ENCODE results near the gene PLOD3.

Gene PLOD3

DNA sequence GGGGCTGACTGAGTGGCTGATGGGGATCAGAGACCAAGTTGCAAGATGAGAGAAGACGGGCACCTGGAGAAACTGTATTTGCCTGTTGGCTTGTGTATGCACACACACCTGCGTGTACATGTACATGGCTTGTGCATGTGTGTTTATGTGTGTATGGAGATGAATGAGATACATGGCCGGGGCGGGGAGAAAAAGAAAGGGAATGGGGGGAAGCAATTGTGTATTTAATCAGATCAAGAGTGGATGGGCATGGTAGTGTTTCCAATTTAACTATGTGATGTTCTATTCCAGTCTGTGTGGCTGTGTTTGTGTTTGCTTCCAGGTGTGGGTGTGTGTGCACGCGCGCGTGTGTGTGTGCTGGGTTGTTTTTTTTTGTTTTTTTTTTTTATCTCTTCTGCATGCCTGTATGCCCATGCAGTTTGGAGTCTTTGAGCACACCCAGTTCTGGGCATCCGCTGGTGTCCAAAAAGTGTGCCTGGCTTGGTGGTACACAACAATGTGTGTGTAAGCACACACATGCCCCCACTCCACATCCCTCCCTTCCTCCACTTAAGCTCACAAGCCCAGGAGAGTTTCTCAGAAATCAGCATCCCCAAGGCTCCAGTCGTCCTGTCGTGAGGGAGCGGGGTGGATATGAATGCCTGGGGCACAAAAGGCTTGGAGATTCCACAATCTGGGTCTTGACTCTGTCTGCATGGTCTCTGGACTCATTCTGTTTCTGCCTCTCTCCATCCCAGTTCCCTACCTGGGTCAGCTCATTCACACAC lies 49.6 kb downstream of the PLOD3 start:
- TF ChIP-seq, protein P1, sequence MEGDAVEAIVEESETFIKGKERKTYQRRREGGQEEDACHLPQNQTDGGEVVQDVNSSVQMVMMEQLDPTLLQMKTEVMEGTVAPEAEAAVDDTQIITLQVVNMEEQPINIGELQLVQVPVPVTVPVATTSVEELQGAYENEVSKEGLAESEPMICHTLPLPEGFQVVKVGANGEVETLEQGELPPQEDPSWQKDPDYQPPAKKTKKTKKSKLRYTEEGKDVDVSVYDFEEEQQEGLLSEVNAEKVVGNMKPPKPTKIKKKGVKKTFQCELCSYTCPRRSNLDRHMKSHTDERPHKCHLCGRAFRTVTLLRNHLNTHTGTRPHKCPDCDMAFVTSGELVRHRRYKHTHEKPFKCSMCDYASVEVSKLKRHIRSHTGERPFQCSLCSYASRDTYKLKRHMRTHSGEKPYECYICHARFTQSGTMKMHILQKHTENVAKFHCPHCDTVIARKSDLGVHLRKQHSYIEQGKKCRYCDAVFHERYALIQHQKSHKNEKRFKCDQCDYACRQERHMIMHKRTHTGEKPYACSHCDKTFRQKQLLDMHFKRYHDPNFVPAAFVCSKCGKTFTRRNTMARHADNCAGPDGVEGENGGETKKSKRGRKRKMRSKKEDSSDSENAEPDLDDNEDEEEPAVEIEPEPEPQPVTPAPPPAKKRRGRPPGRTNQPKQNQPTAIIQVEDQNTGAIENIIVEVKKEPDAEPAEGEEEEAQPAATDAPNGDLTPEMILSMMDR (IDR thresholded peaks at IDR 0.05; ENCODE audit: insufficient read depth, low read depth, low read length, missing control alignments): no peak
- H3K4me3 ChIP-seq (ENCODE audit: low read length): no peak overlapping the region
- DNase-seq (ENCODE audit: low read depth): no peak

DNA sequence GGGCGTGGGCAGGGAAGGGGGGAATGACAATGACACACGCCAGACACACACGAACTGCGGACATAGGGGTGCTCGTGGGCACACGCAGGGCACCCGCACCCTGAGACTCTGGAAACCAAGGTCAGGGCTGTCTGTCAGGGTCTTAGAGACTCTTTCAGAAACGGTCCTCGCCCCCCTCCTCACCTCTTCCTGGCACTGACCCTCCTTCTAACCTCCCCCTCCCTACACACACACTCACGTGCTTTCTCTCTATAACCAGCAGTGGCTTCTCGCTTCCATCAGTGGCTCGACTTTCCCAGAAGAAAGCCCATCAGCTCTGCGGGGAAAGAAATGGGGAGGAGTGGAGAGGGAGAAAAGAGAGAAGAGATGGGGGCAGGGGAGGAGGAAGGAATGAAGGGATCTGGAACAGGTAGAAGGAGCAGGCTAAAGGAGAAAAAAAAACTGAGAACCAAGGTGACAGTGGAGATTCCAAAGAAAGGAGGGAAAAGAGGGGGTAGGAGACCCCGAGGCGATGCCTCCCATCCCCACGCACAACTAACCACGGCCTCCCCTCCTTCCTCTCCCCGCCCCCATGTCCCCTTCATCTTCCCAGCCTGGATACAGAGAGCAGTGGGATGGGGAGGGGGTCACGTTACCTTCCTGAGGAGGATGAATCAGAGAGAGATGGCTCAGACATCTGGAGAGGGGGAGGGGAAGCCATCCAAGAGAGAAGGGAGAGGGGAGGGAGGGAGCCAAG lies 50.3 kb downstream of the PLOD3 start:
- TF ChIP-seq, protein P1 (IDR thresholded peaks at IDR 0.05; ENCODE audit: insufficient read depth, low read depth, low read length, missing control alignments): no peak
- H3K4me3 ChIP-seq (ENCODE audit: low read length): no peak overlapping the region
- no peak for DNase-seq (ENCODE audit: low read depth)

DNA sequence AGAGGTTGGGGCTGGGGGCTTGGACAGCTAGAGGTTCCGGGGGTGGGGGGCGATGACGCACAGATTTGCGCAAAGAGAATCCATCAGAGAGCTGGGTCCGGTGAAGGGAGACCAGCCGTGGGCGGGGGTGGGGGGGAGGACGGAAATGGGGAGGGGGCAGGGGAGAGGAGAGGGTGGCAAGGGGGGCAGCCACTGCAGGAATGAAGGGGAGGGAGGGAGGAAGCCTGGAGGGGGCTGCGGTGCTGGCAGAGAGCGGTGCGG lies 50.8 kb downstream of the PLOD3 start:
- no peak overlapping the region for H3K4me3 ChIP-seq (ENCODE audit: low read length)
- DNase-seq (ENCODE audit: low read depth): no peak
- TF ChIP-seq, protein P1 (IDR thresholded peaks at IDR 0.05; ENCODE audit: insufficient read depth, low read depth, low read length, missing control alignments): no peak

DNA sequence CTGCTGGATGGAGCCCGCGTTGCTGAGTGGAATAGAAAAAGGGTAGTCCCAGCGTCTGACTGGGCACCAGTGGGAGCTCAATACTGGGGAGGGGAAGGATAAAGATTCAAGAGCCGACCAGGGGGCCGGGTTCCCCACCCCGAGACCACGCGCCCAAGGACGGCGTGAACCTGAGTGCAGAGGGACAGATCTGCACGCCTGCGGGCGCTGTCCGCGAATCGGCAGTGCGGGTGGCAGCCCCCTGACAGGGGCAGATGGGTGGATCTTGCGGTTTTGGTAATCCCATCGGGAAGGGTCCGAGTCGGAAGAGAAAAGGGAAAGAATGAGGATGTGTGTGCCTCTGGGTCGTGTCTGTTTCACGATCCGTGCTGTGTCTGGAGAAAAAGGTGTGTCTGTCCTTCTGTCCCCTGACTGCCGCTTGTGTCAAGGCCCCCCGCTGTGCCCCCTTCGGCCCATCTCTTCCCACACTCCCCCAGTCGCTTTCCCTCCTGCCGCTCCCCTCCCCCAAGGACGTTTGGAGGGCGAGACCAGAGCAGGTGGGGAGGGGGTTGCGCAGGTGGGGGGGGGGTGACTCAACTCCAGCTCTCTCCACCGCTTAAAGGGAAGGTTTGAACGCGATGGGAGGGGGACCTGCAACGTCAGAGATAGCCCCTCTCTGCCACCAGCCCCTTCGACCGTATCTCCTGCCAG lies 51.3 kb downstream of the PLOD3 start:
- DNase-seq (ENCODE audit: low read depth): no peak
- H3K4me3 ChIP-seq (ENCODE audit: low read length): peak overlapping the region; percentile 7
- TF ChIP-seq, protein P1 (IDR thresholded peaks at IDR 0.05; ENCODE audit: insufficient read depth, low read depth, low read length, missing control alignments): no peak

DNA sequence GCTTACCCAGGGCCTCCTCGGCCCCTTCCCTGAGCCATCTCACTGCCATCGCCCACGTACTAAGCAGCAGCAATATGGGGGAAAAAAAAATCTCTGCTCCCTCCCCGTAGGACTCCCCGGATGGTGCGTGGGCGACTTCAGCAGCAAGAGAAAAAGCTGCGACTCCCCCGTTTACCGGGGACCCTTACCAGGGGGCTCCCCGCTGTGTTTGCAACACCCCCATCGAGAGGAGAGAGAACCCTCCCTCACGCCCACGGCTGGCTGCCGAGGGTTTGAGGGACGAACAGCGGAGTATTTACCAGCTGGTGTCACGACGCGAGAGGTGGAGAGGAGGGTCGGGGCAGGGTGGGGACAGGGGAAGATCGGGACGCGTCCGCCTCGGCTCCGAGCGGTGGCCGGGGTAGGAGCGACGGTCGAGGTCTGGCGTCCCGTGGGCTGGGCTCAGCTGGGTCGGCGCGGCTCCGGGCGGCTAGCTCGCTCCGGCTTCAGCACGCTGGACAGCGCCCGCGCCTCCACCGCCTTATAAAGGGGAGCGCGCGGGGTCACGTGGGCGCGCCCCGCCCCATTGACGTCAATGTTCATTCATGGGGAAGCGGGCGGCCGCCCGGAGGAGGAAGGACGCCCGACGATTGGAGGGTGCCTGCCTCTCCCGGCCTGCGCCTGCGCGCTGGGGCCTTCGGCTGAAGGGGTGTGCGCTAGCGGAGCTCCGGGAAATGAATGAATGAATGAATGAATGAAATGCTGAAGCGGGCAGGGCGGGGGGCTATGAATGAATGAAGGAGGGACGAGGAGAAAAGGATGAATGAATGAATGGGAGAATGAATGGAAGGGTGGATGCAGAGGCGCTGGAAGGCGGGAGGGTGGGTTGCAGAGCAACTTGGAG lies 52.1 kb downstream of the PLOD3 start, which contains the start of gene VGF:
Gene VGF (minus strand): TSS at position 495 of the 883 bp plus-strand sequence. CDS start 726 bp downstream, outside the sequence.
- DNase-seq (ENCODE audit: low read depth): peak; percentile 95
- TF ChIP-seq, protein P1 (IDR thresholded peaks at IDR 0.05; ENCODE audit: insufficient read depth, low read depth, low read length, missing control alignments): no peak
- peak within 1 kb of the TSS; percentile 7 for H3K4me3 ChIP-seq (ENCODE audit: low read length)

DNA sequence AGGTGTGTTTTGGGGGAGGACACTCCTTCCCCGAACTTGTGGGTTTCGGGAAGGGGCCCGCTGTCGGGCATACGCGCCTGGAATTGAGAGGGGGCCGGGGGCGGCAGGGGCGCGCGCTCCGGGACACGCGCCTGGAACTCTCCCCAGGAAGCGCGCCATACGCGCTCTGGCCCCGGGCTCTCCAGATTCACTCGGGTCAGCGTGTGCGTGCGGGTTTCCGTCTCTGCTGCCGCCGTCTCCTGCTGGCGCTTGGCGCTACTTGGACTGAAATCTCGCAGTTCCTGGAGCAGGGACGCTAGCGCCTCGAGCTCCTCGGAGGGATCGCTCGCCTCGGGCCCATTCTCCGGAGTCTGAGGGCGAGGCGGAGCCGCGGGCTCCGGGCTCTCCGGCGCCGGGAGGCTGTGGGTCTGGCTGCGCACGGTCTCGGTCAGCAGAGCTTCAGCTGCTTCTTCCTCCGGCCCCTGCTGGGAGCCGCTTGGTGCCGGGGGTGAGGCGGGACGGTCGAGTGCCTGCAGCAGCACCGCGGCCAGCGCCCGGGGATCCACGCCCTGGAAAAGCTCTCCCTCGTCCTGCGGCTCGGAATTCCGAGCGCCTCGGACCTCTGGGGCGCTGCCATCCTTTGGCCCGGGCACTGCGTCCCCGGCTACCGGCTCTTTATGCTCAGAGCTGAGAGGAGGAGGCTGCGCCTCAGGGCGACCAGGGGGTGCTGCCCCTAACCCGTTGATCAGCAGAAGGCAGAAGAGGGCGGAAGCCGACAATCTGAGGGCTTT lies 53.1 kb downstream of the PLOD3 start:
- TF ChIP-seq, protein P1 (IDR thresholded peaks at IDR 0.05; ENCODE audit: insufficient read depth, low read depth, low read length, missing control alignments): no peak
- peak overlapping the region; percentile 11 for H3K4me3 ChIP-seq (ENCODE audit: low read length)
- peak; percentile 74 for DNase-seq (ENCODE audit: low read depth)

Data from epithelial cell of esophagus (primary cell).